HG02973 (cell line): ENCODE results near the gene VWA8.
"Not testable (repeated sequence)": the region's sequence is repeated elsewhere in the genome, so short reads cannot be mapped to it uniquely, and the experiment has no call there.

Source experiments
- ATAC-seq: cut with Tn5 transposase; IDR thresholded peaks from one replicate; pipeline ENCODE4 v1.9.1; 2021; ENCODE audit warnings: moderate library complexity; ENCODE audit not compliant: unreplicated experiment

VWA8 gene

GRCh38 chr13:41811588-41812021, 149.3 kb downstream of the VWA8 start:
- peak; percentile 50 for ATAC-seq

GRCh38 chr13:41809962-41810361, 150.9 kb downstream of the VWA8 start:
- ATAC-seq = no peak

DNA sequence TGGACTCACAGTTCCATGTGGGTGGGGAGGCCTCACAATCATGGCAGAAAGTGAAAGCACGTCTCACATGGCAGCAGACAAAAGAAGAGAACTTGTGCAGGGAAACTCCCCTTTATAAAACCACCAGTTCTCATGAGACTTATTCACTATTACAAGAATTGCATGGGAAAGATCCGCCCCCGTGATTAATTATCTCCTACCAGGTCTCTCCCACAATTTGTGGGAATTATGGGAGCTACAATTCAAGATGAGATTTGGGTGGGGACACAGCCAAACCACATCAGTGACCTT, 157.5 kb downstream of the VWA8 start:
- ATAC-seq = not testable (repeated sequence)

GRCh38 chr13:41802684-41803444, 158.0 kb downstream of the VWA8 start:
- ATAC-seq = no peak

GRCh38 chr13:41802043-41802683, 158.7 kb downstream of the VWA8 start:
- ATAC-seq = no peak

DNA sequence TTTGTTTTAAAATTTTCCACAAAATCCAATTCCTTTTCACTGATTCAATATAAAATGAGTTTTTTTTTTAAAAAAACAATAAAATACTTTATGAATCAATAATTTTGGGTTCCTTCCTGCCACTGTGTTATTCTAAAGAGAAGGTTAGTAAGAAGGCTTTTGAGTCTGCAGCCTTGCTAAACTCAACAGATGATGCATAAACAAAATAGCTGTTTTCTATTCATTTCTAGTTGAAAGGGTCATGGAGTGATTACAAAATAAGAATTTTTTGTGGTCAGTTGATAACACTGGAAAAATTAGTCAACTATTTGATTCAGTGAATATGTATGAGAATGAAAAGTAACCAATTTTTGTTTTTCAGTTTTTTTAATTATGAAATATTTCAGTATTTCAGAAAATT, 169.9 kb downstream of the VWA8 start:
- no peak for ATAC-seq

DNA sequence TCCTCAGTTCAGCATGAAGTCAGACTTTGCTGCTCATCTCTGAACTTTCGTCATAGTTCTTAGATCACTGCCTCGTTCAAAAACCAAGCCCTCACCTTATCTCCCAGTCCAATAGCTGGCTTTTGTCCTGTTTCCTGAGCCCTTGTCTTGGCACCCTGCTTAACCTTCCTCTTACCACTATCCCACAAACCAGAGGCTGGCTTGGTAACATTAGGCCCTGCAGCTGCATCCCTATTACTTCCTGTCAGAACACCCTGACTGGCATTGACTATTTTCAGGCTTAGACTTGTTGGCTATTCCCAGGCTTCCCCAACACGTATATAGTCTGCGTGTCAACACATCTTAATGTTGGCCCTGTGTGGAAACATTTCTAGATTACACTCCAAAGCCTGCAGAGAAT, 172.4 kb downstream of the VWA8 start:
- ATAC-seq = no peak

GRCh38 chr13:41785402-41786172, 175.3 kb downstream of the VWA8 start:
- ATAC-seq = no peak

DNA sequence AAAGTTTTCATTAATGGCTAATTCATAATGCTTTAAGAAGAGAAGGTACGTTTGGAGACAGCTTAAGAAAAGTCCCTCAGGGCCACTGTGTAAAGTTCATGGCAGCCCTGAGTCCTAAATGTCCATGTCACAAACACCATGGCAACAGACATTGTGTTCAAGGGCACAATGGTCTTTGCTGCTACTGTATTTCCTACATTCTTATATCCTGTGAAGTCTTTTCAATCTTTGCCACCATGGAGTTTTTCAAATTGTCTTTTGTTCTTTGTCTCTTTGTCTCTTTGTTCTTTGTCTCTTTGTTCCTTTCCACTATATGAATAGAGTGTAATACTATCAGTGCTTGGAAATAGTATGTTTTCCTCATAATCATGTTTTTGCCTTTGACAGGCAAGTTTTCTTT, 178.8 kb downstream of the VWA8 start:
- ATAC-seq = no peak

- ATAC-seq = no peak
Measured at GRCh38 chr13:41780715-41781706, 179.9 kb downstream of the VWA8 start.

DNA sequence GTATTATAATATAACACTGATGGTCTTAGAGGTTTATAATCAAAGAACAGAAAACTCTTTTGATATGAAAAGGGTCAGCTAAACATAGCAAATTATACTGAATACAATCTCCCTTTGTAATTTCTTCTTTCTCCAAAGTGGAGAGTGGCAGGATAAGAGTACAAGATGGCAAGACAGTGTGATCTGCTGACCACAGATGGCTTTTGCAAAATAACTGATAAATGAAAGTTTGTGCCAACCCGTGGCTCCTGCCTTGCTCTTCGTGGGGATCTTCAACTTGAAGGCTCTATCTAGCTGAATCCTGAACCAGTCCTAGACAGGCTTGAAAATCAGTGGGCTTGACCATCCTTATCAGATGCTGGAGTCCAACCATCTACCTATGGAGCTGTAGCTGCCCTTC, 185.7 kb downstream of the VWA8 start:
- no peak for ATAC-seq

DNA sequence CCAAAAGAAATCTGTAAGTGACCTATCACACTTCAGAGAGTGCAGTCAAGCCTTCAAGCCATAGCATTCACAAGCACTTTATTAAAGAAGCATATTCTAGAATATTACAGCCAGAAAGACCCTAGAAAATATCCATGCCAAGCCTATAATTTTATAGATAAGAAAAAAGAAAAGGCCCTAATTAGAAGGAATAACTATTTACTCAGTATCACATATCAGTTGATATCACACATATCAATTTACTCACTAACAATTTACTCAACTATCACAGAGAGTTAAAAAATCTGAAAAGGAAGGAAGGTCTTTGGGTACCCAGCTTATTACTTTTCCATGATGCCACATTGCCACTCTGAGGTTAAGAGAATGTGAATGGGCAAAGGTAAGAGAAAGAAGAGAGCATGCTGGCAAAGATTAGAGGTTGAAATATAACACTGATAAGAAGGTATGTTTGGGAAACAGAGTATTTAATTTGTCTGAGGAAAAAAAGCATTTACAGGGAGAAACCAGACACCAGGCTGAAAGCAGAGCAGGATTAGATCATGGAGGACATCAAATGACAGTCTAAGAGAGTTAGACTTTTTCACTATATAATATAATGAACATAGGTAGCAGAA, 186.2 kb downstream of the VWA8 start:
- no peak for ATAC-seq

DNA sequence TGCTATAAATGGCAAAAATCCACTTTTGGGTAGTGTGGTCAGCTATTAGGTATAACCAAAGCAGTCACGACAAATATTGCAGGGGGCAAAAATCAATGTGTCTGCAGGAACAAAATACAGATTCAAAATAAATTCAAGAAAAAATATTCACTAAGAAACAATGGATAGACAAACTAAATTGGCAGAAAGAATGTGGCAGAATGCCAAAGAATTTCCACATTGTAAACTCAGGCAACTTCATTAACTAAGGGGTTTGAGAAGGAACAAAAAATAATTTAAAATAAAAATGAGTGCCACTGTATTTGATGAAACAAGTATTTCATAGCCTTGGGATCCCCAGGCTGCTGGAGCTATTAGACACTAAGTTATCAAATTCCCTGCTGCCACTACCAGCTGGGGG, 193.1 kb downstream of the VWA8 start:
- no peak for ATAC-seq

DNA sequence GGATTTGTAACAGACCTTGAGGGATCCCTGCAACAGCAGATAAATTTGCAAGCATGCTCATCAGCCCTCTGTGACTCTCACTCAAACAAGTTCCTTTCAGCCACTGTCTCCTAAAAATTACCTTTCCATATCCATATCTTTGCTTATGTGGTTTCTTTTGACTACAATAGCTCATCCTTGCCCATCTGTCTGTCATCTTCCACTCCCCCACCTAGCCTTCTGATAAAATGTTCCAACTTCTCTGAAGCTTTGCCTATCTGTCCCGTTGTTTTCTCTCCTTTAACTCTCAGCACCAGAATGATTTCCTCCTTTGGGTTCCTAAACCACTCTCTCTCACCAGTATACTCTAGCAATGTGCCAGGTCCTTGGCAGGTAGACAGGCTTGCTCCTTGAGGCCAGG, 194.5 kb downstream of the VWA8 start:
- ATAC-seq = no peak

DNA sequence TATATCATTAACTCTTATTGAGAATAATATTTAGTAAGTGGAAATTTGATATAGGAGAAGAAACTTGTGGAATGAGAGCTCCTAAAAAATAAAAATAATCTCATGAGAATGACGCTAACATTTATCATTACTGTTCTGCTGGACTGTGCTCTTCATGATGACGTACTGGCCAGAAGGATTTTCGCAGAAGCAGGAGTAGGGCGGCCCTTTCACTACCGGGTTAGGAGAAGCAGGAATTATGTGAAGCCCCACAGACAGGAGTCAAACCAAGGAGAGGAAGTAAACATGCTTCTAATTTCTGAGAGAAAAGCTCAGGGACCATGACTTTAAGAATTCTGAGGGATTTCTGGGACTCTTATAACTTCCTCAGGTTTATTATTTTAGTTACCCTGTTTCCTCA, 195.1 kb downstream of the VWA8 start:
- no peak for ATAC-seq

DNA sequence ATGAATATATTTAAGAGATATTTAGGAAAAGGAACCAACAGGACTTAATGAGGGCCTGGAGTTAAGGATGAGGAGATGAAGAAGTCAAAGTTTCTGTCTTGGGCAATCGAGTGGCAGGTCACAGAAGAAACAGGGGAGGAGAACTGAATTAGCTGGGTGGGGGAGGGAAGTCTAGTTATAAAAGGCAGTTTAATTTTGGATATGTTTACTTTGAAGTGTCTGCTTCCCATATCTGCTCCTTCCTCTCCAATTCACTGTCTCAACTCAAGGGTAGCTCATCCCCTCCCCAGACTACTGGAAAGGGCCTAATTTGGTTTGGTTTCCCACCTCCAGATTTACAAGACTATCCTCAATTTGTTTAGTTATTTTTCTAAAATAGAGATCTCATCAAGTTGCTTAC, 195.9 kb downstream of the VWA8 start:
- ATAC-seq = no peak

DNA sequence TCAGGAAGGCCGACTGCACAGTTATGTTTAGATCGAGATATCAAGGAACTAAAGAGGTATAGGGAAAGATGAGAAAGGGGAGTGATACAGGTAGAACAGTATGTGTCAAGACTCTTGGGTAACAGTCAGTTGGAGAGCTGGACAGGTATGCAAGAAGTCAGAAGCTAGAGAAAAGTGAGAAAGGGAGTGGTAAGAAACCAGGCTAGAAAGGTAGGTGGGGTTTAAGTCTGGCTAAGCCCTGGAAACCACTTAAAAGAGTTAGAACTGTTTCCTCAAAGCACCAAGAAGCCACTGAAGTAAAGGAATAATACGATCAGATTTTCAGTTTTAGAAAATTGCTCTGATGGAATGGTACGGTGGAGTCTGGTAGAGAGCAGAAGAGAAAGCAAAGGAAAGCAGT, 196.4 kb downstream of the VWA8 start:
- no peak for ATAC-seq

- ATAC-seq = no peak
Measured at GRCh38 chr13:41763782-41764181, 197.1 kb downstream of the VWA8 start.

GRCh38 chr13:41762796-41763195, 198.1 kb downstream of the VWA8 start:
- no peak for ATAC-seq

DNA sequence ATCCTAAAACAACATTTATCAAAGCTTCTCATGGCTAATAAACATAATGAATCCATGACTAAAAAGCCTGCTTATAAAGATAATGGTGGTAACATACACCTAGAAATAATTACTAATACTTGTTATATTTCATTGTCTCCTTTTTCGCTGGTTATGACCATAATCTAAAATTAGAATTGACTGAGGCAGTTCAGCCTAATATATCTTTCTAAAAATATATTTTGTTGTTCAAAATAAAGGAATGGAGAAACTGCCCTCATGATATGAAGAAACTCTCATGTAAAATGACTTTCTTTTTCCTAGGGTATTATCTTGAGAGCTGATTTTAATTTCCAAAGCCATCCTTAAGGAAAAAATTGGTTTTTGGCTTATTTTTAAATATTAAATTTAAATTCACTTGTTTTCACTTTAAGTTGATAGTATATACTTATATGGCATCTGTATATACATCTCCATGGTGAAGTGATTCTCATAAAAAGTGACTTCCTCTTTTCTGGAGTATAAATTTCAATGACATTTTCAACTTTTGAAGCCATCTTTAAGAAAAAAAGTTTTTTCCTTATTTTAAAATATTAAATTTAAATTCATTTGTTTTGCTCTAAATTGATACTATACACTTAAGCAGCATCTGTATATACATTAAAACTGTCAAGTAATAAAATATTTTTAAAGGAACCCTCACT, 204.6 kb downstream of the VWA8 start:
- no peak for ATAC-seq
